Measurements from ENCODE around the gene ASB1.

- TF ChIP-seq CTCF (IDR thresholded peaks at IDR 0.05) (no peak), RAD21 (IDR thresholded peaks at IDR 0.05; ENCODE audit: low read length) (no peak)
These were observed 30.1 kb upstream of the ASB1 start for GRCh38 chr2:238396663-238397062.

Measured in SK-N-SH (cell line).